Measurements from ENCODE around the gene MYCN.
A peak's percentile ranks its signal among the peaks of the same experiment; 100 is the strongest.

MYCN gene

GRCh38 chr2:15937105-15937881 lies 3.1 kb upstream of the MYCN start:
- H3K9me3 ChIP-seq (ENCODE audit: low read depth, low read length) = no peaks in the 10 kb centered on the region
- no peak overlapping the region for H3K4me3 ChIP-seq
- no peak for DNase-seq (ENCODE audit: low read depth, low spot score)
- TF ChIP-seq EZH2 (IDR thresholded peaks at IDR 0.05) = no peak
- no peak for TF ChIP-seq POLR2AphosphoS5 (IDR thresholded peaks at IDR 0.05; ENCODE audit: borderline replicate concordance, low read depth, low read length)
- TF ChIP-seq FOXP2 (optimal IDR thresholded peaks at IDR 0.05; ENCODE audit: control extremely low read depth, extremely low read length, insufficient read depth) = no peak
- H3K9ac ChIP-seq (ENCODE audit: insufficient read length) = no peak overlapping the region
- no peak overlapping the region for H3K27ac ChIP-seq
- no peaks in the 10 kb centered on the region for H3K36me3 ChIP-seq (ENCODE audit: insufficient read depth, low read length)

- no peak overlapping the region for H3K27ac ChIP-seq
Observed at GRCh38 chr2:15937882-15938802, 2.2 kb upstream of the MYCN start.

DNA sequence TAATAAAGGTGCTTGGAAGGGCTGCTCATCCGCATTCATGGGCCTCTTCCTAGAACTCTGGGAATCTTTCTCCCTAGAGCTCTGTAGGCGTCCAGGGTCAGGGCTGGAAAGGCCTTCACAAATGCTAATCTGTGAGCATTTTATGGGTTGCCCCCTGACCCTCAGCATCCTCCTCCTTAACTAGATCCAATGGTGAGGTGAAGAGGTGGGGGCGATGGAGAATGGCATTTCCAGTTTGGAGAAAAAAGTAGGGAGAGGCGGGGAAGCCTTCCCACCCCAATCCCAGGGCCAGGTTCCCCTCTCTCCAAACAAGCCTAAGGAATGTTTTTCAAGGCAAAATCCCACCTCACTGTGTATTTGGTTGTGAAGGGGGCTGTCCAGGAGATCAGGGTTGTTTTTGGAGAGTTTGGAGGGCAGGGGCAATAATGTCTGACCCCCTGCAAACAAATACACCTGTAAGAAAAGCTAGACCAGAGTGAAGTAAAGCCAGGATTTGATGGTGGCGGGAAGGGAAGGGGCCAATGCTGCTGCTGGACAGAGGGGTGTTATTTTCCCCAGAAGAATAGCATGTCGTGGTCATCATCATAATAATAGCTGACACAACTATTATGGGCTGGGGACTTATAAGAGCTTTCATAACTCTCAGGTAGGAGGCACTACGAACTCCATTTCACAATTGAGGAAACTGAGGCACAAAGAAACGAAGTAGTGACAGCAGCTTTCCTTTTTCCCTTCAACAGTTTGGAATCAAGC lies 1.4 kb upstream of the MYCN start:
- Histone ChIP-seq H3K36me3 (ENCODE audit: insufficient read depth, low read length) (no peaks in the 10 kb centered on the region), H3K9ac (ENCODE audit: insufficient read length) (no peak overlapping the region), H3K9me3 (ENCODE audit: low read depth, low read length) (no peaks in the 10 kb centered on the region), H3K4me3 (no peak overlapping the region), H3K27ac (no peak overlapping the region)
- no peak for DNase-seq (ENCODE audit: low read depth, low spot score)
- TF ChIP-seq FOXP2 (optimal IDR thresholded peaks at IDR 0.05; ENCODE audit: control extremely low read depth, extremely low read length, insufficient read depth) (no peak), POLR2AphosphoS5 (IDR thresholded peaks at IDR 0.05; ENCODE audit: borderline replicate concordance, low read depth, low read length) (no peak), EZH2 (IDR thresholded peaks at IDR 0.05) (no peak)

More at GRCh38 chr2:15937882-15938802, 2.2 kb upstream of the MYCN start:
- H3K36me3 ChIP-seq (ENCODE audit: insufficient read depth, low read length) = no peaks in the 10 kb centered on the region
- DNase-seq (ENCODE audit: low read depth, low spot score) = no peak
- no peak for TF ChIP-seq FOXP2 (optimal IDR thresholded peaks at IDR 0.05; ENCODE audit: control extremely low read depth, extremely low read length, insufficient read depth)
- TF ChIP-seq POLR2AphosphoS5 (IDR thresholded peaks at IDR 0.05; ENCODE audit: borderline replicate concordance, low read depth, low read length) = no peak
- TF ChIP-seq EZH2 (IDR thresholded peaks at IDR 0.05) = no peak
- no peak overlapping the region for H3K4me3 ChIP-seq
- no peak overlapping the region for H3K9ac ChIP-seq (ENCODE audit: insufficient read length)
- no peaks in the 10 kb centered on the region for H3K9me3 ChIP-seq (ENCODE audit: low read depth, low read length)

GRCh38 chr2:15939556-15939853 lies 845 bp upstream of the MYCN start:
- no peaks in the 10 kb centered on the region for H3K9me3 ChIP-seq (ENCODE audit: low read depth, low read length)
- TF ChIP-seq FOXP2 (optimal IDR thresholded peaks at IDR 0.05; ENCODE audit: control extremely low read depth, extremely low read length, insufficient read depth) = no peak
- TF ChIP-seq EZH2 (IDR thresholded peaks at IDR 0.05) = no peak
- TF ChIP-seq POLR2AphosphoS5 (IDR thresholded peaks at IDR 0.05; ENCODE audit: borderline replicate concordance, low read depth, low read length) = no peak
- no peak overlapping the region; the same call in 1 of the 2 replicates for H3K4me3 ChIP-seq
- H3K27ac ChIP-seq = no peak overlapping the region
- H3K36me3 ChIP-seq (ENCODE audit: insufficient read depth, low read length) = no peaks in the 10 kb centered on the region
- H3K9ac ChIP-seq (ENCODE audit: insufficient read length) = no peak overlapping the region
- no peak for DNase-seq (ENCODE audit: low read depth, low spot score)

GRCh38 chr2:15940661-15941480 lies 521 bp downstream of the MYCN start:
- no peaks in the 10 kb centered on the region for H3K9me3 ChIP-seq (ENCODE audit: low read depth, low read length)
- H3K4me3 ChIP-seq = peak overlapping the region; percentile 90
- no peak overlapping the region for H3K27ac ChIP-seq
- peak overlapping the region; percentile 55 for H3K9ac ChIP-seq (ENCODE audit: insufficient read length)
- DNase-seq (ENCODE audit: low read depth, low spot score) = no peak
- TF ChIP-seq POLR2AphosphoS5 (IDR thresholded peaks at IDR 0.05; ENCODE audit: borderline replicate concordance, low read depth, low read length) = no peak
- TF ChIP-seq FOXP2 (optimal IDR thresholded peaks at IDR 0.05; ENCODE audit: control extremely low read depth, extremely low read length, insufficient read depth) = no peak
- TF ChIP-seq EZH2 (IDR thresholded peaks at IDR 0.05) = no peak
- H3K36me3 ChIP-seq (ENCODE audit: insufficient read depth, low read length) = peaks cover 7% of the 10 kb centered on the region; the same call in 1 of the 2 replicates

DNA sequence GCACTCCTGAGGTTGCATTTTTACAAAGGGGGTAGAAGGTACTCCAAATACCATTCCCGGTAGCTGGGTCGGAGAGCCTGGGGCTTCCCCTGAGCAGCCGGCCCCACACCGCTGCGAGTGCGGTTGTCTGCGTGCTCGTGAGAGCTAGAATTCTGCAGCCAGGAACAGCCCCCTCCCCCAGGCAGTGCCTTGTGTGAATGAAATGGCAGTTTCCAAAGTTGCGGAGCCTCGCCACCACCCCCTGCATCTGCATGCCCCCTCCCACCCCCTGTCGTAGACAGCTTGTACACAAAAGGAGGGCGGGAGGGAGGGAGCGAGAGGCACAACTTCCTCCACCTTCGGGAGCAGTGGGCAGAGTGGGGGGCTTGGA lies 1.1 kb downstream of the MYCN start:
- DNase-seq (ENCODE audit: low read depth, low spot score) = no peak
- Histone ChIP-seq H3K9me3 (ENCODE audit: low read depth, low read length) (no peaks in the 10 kb centered on the region), H3K4me3 (peak overlapping the region; percentile 90), H3K27ac (no peak overlapping the region), H3K9ac (ENCODE audit: insufficient read length) (peak overlapping the region; percentile 55), H3K36me3 (ENCODE audit: insufficient read depth, low read length) (peaks cover 13% of the 10 kb centered on the region)
- TF ChIP-seq EZH2 (IDR thresholded peaks at IDR 0.05) = no peak
- TF ChIP-seq POLR2AphosphoS5 (IDR thresholded peaks at IDR 0.05; ENCODE audit: borderline replicate concordance, low read depth, low read length) = no peak
- TF ChIP-seq FOXP2 (optimal IDR thresholded peaks at IDR 0.05; ENCODE audit: control extremely low read depth, extremely low read length, insufficient read depth) = peak; percentile 35

DNA sequence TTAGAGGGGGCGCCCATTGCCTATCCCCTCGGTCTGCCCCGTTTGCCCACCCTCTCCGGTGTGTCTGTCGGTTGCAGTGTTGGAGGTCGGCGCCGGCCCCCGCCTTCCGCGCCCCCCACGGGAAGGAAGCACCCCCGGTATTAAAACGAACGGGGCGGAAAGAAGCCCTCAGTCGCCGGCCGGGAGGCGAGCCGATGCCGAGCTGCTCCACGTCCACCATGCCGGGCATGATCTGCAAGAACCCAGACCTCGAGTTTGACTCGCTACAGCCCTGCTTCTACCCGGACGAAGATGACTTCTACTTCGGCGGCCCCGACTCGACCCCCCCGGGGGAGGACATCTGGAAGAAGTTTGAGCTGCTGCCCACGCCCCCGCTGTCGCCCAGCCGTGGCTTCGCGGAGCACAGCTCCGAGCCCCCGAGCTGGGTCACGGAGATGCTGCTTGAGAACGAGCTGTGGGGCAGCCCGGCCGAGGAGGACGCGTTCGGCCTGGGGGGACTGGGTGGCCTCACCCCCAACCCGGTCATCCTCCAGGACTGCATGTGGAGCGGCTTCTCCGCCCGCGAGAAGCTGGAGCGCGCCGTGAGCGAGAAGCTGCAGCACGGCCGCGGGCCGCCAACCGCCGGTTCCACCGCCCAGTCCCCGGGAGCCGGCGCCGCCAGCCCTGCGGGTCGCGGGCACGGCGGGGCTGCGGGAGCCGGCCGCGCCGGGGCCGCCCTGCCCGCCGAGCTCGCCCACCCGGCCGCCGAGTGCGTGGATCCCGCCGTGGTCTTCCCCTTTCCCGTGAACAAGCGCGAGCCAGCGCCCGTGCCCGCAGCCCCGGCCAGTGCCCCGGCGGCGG lies 1.7 kb downstream of the MYCN start:
- H3K9me3 ChIP-seq (ENCODE audit: low read depth, low read length) = no peaks in the 10 kb centered on the region
- H3K27ac ChIP-seq = no peak overlapping the region
- TF ChIP-seq EZH2 (IDR thresholded peaks at IDR 0.05) = no peak
- no peak for DNase-seq (ENCODE audit: low read depth, low spot score)
- peak overlapping the region; percentile 90 for H3K4me3 ChIP-seq
- peak overlapping the region; percentile 33 for H3K9ac ChIP-seq (ENCODE audit: insufficient read length)
- H3K36me3 ChIP-seq (ENCODE audit: insufficient read depth, low read length) = peaks cover 14% of the 10 kb centered on the region

Measured in SK-N-MC (cell line).